Uterus (tissue), 2 donors: ENCODE data around the gene NUDT6.
"Not testable (repeated sequence)": the region's sequence is repeated elsewhere in the genome, so short reads cannot be mapped to it uniquely, and the experiment has no call there.

Experiments used
- POLR2A ChIP-seq, 2 donors: fragments of 450-650 bp; IDR thresholded peaks; one replicate each; pipeline ENCODE4 v1.6.1; 2016; ENCODE audit warnings: antibody characterized with exemption in 2 of 2, mild to moderate bottlenecking in 1 of 2, moderate library complexity in 1 of 2
- TF ChIP-seq, protein P1 (sequence below), 4 experiments: fragments of 200-600 bp in 2 of 4; fragments of 450-650 bp in 2 of 4; sonication (generic) in 2 of 4; IDR thresholded peaks; one replicate each; pipeline ENCODE4 v1.5.1; 2016 to 2019; ENCODE audit warnings: antibody characterized with exemption in 4 of 4, mild to moderate bottlenecking in 2 of 4, moderate library complexity in 1 of 4

GRCh38 chr4:122868235-122868634 is 54.2 kb downstream of the NUDT6 start:
- TF ChIP-seq, protein P1, sequence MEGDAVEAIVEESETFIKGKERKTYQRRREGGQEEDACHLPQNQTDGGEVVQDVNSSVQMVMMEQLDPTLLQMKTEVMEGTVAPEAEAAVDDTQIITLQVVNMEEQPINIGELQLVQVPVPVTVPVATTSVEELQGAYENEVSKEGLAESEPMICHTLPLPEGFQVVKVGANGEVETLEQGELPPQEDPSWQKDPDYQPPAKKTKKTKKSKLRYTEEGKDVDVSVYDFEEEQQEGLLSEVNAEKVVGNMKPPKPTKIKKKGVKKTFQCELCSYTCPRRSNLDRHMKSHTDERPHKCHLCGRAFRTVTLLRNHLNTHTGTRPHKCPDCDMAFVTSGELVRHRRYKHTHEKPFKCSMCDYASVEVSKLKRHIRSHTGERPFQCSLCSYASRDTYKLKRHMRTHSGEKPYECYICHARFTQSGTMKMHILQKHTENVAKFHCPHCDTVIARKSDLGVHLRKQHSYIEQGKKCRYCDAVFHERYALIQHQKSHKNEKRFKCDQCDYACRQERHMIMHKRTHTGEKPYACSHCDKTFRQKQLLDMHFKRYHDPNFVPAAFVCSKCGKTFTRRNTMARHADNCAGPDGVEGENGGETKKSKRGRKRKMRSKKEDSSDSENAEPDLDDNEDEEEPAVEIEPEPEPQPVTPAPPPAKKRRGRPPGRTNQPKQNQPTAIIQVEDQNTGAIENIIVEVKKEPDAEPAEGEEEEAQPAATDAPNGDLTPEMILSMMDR (IDR thresholded peaks at IDR 0.05), result not testable (repeated sequence)
- not testable (repeated sequence) for TF ChIP-seq POLR2A (IDR thresholded peaks at IDR 0.05)
